HG03039 (cell line): Measurements from ENCODE around the gene AGR2.

Experiments used
- ATAC-seq: cut with Tn5 transposase; IDR thresholded peaks from one replicate; pipeline ENCODE4 v1.9.1; 2021; ENCODE audit warnings: mild to moderate bottlenecking, moderate library complexity; ENCODE audit not compliant: unreplicated experiment

Gene AGR2

GRCh38 chr7:16813232-16813616 lies 8.4 kb upstream of the AGR2 start:
- ATAC-seq, result no peak

- no peak for ATAC-seq
Measured at GRCh38 chr7:16812542-16813231, 7.9 kb upstream of the AGR2 start.

- no peak for ATAC-seq
Measured at GRCh38 chr7:16811551-16811950, 6.8 kb upstream of the AGR2 start.

DNA sequence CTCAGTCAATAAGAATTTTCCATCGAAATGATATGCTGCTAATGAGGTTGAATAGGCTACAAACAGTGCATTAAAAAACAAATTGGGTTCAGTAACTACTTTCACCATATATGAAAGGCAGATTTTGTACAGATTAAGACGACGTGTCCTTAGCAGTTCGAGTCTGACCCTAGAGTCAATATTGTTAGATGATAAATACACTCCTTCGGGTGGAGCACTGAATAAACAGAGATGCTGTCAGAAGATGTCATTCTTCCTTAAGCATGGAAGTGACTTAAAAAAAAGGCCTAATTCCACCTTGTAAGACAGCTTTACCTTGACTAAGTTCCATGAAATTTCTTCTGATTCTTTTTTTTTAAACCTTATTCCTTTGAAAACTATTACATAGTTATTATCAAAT lies 5.8 kb upstream of the AGR2 start:
- ATAC-seq, result no peak

- ATAC-seq, result no peak
Measured at GRCh38 chr7:16810112-16810511, 5.3 kb upstream of the AGR2 start.

GRCh38 chr7:16805441-16805840 lies 642 bp upstream of the AGR2 start:
- no peak for ATAC-seq

DNA sequence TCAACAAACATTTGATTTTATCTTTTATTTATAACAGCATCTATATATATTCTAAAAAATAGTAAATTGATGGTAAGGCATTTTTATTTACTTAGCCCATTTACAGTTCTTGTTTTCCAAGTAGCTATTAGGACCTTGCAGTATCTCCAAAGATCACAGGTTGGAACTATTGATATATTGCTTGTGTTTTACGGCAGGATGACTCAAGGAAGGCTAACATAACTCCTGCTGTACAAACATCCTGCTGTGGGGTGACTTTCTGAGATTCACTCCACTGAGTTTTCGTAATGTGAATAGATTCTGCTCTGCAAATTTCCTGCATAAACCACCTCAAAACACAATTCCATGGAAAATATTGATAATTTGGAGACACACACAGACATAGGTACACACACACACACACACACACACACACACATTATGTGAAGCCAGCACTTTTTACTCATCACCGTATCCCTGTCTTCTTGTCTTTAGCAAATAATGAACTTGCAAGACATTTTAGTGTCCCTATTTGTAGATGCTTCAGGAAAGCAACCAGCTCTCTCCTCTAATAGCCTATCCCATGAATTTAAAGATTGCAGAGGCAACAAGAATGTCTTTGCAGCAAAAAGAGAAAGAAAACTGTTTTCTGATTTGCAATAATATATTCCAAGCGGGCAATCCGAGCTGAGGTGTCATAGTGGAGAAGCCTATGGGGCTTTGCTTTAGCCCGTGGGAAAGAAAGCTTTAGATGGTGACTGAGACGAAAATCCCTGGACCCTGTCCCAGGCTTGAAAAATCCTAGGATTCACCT lies 722 bp downstream of the AGR2 start:
- ATAC-seq, result no peak

DNA sequence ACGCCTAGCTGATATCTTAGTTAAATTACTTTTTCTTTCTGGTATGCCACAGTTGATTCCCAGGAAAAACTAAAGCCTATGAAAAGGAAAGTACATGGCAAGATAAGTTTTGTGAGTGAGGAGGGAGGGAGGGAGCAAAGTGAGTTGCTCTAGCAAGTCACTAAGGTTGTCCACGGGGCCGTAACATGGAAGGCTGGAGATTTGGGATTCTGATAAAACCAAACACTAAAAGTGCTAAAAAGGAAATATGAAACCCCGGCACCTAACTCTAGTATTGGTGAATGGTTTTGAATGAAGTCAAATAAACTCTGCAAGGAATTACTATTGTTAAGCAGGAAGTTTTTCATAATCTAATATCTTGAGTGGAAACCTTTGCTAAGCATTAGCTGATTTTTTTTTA lies 1.7 kb downstream of the AGR2 start:
- no peak for ATAC-seq

DNA sequence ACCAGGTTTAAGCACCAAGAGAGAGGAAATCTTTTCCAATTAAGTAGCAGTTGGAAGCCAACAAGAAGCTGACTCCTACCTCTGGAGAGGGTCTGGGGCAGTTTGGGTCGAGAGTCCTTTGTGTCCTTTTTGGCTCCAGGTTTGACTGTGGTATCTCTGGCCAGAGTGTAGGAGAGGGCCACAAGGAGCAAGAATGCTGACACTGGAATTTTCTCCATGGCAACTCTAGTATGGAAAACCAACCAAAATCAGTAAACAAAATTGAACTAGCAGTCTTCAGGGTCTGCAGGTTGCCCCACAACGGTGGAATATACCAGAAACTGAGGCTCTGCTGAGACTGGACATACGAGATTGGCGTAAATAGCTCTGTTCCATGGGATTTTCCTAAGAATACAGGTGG lies 3.2 kb downstream of the AGR2 start:
- ATAC-seq, result no peak

- peak; percentile 71 for ATAC-seq
Measured at GRCh38 chr7:16801111-16801542, 3.7 kb downstream of the AGR2 start.

GRCh38 chr7:16795624-16796023 lies 9.2 kb downstream of the AGR2 start:
- no peak for ATAC-seq

GRCh38 chr7:16794986-16795385 lies 9.8 kb downstream of the AGR2 start:
- ATAC-seq, result no peak

DNA sequence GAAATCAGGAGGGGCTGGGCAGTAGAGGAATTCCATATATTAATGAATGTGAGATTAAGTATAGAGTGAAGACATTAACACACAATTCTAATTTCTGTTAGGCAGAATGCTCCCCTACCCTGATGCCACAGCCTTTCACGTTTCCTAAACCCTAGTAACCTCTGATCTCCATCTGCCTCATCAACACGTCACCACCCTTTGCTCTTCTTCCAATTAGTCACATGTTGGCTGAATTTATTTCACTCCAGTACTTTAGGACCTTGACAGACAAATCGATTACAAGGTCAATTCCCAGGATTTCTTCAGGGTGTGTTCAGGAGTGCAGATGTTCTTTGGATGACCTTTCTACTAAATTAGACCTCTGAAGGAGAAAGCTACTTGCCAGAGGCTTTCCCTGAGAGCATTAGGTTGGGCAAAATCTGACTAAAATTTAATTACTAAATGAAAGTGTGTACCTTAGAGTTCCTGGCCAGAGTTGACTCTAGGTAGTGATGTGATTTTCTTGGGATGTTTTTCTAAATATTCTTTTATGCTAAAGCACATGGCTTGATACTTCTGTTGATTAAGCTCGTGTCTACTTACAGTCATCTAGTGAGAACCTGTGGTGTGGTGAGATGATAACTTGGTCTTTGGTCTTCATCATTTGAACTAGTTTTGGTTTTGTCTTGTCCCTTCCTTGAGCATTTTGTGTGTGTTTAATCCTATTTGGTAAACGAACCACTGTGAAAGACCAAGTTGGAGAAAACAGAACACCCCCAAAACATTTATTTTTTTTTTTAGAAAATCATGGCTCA lies 12.7 kb downstream of the AGR2 start:
- no peak for ATAC-seq

DNA sequence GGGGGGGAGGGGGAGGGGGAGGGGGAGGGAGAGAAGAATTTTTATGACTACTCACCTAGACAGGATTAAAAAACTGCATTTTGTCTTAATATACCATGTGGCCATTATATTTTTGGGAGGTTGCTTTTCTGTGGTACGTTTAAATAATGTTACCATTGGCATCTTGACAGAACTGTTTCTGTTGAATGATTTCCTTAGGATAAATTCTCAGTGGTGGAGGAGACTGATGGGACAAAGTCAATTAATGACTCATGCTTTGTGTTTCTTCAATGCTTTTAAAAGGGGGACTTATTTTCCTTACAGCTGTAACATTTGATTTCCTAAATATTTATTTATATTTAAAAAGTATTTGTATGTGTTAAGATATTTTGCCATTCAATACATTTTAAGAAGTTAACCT lies 13.7 kb downstream of the AGR2 start:
- ATAC-seq, result no peak

DNA sequence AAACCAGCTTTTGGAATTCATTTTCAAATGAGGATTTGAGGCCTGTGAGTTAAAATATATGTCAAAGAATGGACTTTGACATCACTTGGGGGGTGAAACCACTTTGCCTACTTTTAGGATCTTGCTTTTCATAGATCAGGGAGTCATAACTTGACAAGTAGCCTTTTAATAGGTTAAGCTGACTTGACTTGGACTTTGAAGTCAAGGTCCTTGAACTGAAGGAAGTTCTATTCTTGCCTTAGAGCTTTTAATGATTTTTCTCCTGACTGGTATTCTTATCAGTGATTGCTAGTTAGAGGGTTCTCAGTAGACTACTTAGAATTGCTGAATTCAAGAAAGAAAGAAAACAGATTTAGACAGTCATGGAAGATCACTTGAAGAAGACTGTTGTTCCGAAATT lies 17.7 kb downstream of the AGR2 start:
- no peak for ATAC-seq

GRCh38 chr7:16786257-16786656 lies 18.5 kb downstream of the AGR2 start:
- no peak for ATAC-seq

DNA sequence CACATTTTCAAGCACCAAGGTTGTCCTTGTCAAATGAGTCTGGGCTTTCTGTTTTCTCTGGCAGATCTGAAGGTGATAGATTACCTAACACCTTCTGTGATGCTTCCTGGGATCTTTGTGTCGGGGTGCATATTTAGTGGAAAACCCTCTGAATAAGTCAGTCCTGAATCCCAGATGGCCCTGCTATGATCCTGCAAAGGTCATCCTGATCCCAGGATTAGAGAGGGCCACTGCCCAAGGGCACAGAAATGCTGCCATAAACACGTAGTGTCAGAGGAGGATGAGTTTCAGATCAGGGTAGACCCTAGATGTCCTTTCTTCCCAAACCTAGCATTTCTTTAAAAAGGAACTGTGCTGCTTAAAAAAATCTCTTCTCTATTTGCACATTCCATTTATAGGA lies 19.0 kb downstream of the AGR2 start:
- no peak for ATAC-seq

DNA sequence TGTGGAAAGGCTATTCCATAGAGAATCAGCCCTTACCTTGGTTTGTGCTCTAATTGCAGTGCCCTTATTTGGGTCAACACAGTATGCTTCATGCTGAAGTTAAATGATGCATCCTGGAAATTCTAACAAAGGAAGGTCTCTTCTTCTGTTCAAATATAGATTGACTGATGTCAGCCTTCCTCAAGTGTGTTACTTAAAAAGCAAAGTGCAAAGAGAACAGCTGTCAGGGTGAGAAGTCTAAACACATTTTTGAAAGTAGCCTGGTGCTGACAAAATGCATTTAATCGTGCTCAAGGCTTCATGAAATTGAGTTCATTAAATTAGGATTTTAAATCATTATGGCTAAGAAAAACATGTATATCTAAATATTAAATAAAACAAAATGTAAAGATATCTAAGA lies 19.5 kb downstream of the AGR2 start:
- no peak for ATAC-seq

- ATAC-seq, result no peak
Measured at GRCh38 chr7:16780596-16780995, 24.2 kb downstream of the AGR2 start.

DNA sequence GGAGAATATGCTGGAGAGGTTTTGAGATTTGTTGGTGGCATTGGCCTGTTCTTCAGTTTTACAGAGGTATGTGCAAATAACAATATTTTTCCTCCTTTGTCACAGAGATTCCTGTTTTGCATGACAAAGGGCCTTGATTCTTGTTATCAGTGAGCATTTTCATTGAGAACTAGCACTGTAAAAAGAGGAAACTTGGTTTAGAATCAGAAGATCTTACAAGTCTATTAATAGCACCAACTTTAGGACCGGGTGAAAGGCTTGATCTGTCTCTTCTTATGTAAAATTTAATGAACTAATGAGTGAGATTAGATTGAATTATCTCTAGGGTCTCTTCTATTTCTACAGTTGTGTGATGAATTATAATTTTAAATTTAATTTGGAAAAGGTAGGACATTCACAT lies 25.7 kb downstream of the AGR2 start:
- ATAC-seq, result no peak

DNA sequence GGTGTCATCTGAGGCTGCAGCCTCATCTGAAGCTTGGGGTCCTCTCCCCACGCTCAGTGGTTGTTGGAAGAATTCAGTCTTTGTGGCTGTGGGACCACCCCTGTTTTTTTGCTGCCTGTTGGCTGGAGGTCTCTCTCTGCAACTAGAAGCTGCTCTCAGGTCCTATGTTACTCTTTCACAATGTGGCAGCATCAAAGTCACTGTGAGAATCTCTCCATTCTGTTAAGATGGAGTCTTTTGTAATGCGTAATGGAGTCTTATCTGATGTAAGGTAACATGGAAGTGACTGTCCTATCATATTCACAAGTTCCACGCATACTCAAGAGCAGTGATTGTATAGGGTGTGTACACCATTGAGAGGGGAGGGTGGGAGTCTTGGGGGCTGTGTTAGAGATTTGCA lies 26.3 kb downstream of the AGR2 start:
- no peak for ATAC-seq

GRCh38 chr7:16776053-16776452 lies 28.7 kb downstream of the AGR2 start:
- ATAC-seq, result no peak
